MM.1S (cell line): ENCODE data around the gene BCL3.

Experiments
- DNase-seq: peaks from one replicate; pipeline ENCODE4 v3.0.0-alpha.2; 2015
- H2AFZ ChIP-seq: fragments of 300-600 bp; sonication (generic); 2 replicates; pipeline ENCODE4 v1.6.0; 2016; ENCODE audit warnings: antibody characterized with exemption, low read length
- H3F3A ChIP-seq: fragments of 300-600 bp; sonication (generic); 2 replicates; pipeline ENCODE4 v1.6.1; 2016; ENCODE audit warnings: mild to moderate bottlenecking, antibody characterized with exemption, low read length, moderate library complexity, mixed read lengths; ENCODE audit not compliant: insufficient read depth
- H3K27ac ChIP-seq: fragments of 300-600 bp; sonication (generic); 2 replicates; pipeline ENCODE4 v1.5.1; 2016; ENCODE audit warnings: mild to moderate bottlenecking, low read length
- H3K27me3 ChIP-seq: fragments of 300-600 bp; sonication (generic); replicated peaks from 2 replicates; pipeline ENCODE4 v1.6.0; 2016; ENCODE audit warnings: low read length; ENCODE audit not compliant: insufficient read depth
- H3K36me3 ChIP-seq: fragments of 300-600 bp; sonication (generic); replicated peaks from 2 replicates; pipeline ENCODE4 v1.6.1; 2016; ENCODE audit warnings: mild to moderate bottlenecking, low read length, mixed read lengths; ENCODE audit not compliant: insufficient read depth
- H3K4me1 ChIP-seq: fragments of 300-600 bp; sonication (generic); 2 replicates; pipeline ENCODE4 v1.6.1; 2016; ENCODE audit warnings: low read length, mixed read lengths
- H3K4me2 ChIP-seq: fragments of 300-600 bp; sonication (generic); 2 replicates; pipeline ENCODE4 v1.6.0; 2016; ENCODE audit warnings: low read depth, low read length
- H3K4me3 ChIP-seq: fragments of 300-600 bp; sonication (generic); 2 replicates; pipeline ENCODE4 v1.5.1; 2016; ENCODE audit warnings: low read length, mixed read lengths
- H3K79me2 ChIP-seq: fragments of 300-600 bp; sonication (generic); 2 replicates; pipeline ENCODE4 v1.6.1; 2016; ENCODE audit warnings: mixed run types, low read length, mixed read lengths
- H3K9ac ChIP-seq: fragments of 300-600 bp; sonication (generic); 2 replicates; pipeline ENCODE4 v1.6.1; 2016; ENCODE audit warnings: low read length, mixed read lengths
- H3K9me2 ChIP-seq: fragments of 300-600 bp; sonication (generic); replicated peaks from 2 replicates; pipeline ENCODE4 v1.6.1; 2016; ENCODE audit warnings: mild to moderate bottlenecking, low read length, mixed read lengths; ENCODE audit not compliant: insufficient read depth
- H3K9me3 ChIP-seq: fragments of 300-600 bp; sonication (generic); replicated peaks from 2 replicates; pipeline ENCODE4 v1.6.1; 2016; ENCODE audit warnings: mild to moderate bottlenecking, low read length, mixed read lengths; ENCODE audit not compliant: insufficient read depth
- H4K20me1 ChIP-seq: fragments of 300-600 bp; sonication (generic); 2 replicates; pipeline ENCODE4 v1.6.1; 2016; ENCODE audit warnings: mild to moderate bottlenecking, low read length, moderate library complexity, mixed read lengths; ENCODE audit not compliant: insufficient read depth
- CTCF ChIP-seq: fragments of 300-600 bp; sonication (generic); IDR thresholded peaks from 2 replicates; pipeline ENCODE4 v1.5.1; 2016; ENCODE audit warnings: antibody characterized with exemption, low read length, mixed read lengths
- EZH2 ChIP-seq: fragments of 300-600 bp; sonication (generic); optimal IDR thresholded peaks from 2 replicates; pipeline ENCODE3; 2017; ENCODE audit warnings: low read depth, mild to moderate bottlenecking, antibody characterized with exemption, low read length, mixed read lengths
- EZH2phosphoT487 ChIP-seq: fragments of 300-600 bp; sonication (generic); IDR thresholded peaks from 2 replicates; pipeline ENCODE4 v1.6.1; 2018; ENCODE audit warnings: antibody characterized with exemption, low read length

BCL3 gene

GRCh38 chr19:44725251-44725650 is 23.3 kb upstream of the BCL3 start:
- Histone ChIP-seq H3F3A (peaks cover 30% of the 10 kb centered on the region), H3K9me3 (no peaks in the 10 kb centered on the region), H3K4me1 (peaks cover 38% of the 10 kb centered on the region), H3K27ac (no peak overlapping the region), H3K79me2 (no peaks in the 10 kb centered on the region), H3K27me3 (no peaks in the 10 kb centered on the region), H3K4me3 (no peak overlapping the region), H3K9me2 (no peaks in the 10 kb centered on the region), H3K4me2 (no peak overlapping the region), H3K36me3 (no peaks in the 10 kb centered on the region), H2AFZ (peak overlapping the region; percentile 31; the same call in 1 of the 2 replicates), H4K20me1 (no peaks in the 10 kb centered on the region), H3K9ac (no peak overlapping the region)
- no peak for DNase-seq
- no peak for TF ChIP-seq EZH2phosphoT487
- no peak for TF ChIP-seq EZH2
- TF ChIP-seq CTCF = no peak

- H3K4me2 ChIP-seq = no peak overlapping the region
These were observed 22.8 kb upstream of the BCL3 start for GRCh38 chr19:44725684-44726083.

GRCh38 chr19:44726465-44726864 is 22.0 kb upstream of the BCL3 start:
- Histone ChIP-seq H2AFZ (no peak overlapping the region), H3K27ac (no peak overlapping the region), H3K27me3 (no peaks in the 10 kb centered on the region)

More at GRCh38 chr19:44725684-44726083, 22.8 kb upstream of the BCL3 start:
- DNase-seq = no peak
- Histone ChIP-seq H3K36me3 (no peaks in the 10 kb centered on the region), H3K9me2 (no peaks in the 10 kb centered on the region), H3F3A (peaks cover 28% of the 10 kb centered on the region), H3K79me2 (no peaks in the 10 kb centered on the region), H3K27me3 (no peaks in the 10 kb centered on the region), H3K4me3 (no peak overlapping the region), H3K27ac (no peak overlapping the region), H3K4me1 (peaks cover 35% of the 10 kb centered on the region), H3K9ac (no peak overlapping the region), H2AFZ (no peak overlapping the region), H3K9me3 (no peaks in the 10 kb centered on the region), H4K20me1 (no peaks in the 10 kb centered on the region)
- TF ChIP-seq EZH2 = no peak

More at GRCh38 chr19:44726465-44726864, 22.0 kb upstream of the BCL3 start:
- TF ChIP-seq EZH2 = no peak
- no peak for TF ChIP-seq EZH2phosphoT487
- TF ChIP-seq CTCF = no peak
- Histone ChIP-seq H3K4me2 (no peak overlapping the region), H3F3A (peaks cover 21% of the 10 kb centered on the region), H3K9me2 (no peaks in the 10 kb centered on the region), H3K36me3 (no peaks in the 10 kb centered on the region), H4K20me1 (no peaks in the 10 kb centered on the region), H3K79me2 (no peaks in the 10 kb centered on the region), H3K4me3 (no peak overlapping the region), H3K9ac (no peak overlapping the region), H3K9me3 (no peaks in the 10 kb centered on the region), H3K4me1 (peaks cover 29% of the 10 kb centered on the region)
- no peak for DNase-seq
